Measurements from ENCODE around the gene ZBTB38. TPM values are rescaled to one million over a fixed set of nuclear protein-coding genes. Genes with fewer than 3 reads are reported as not detected.

The ZBTB38 gene
- total and polyA plus RNA-seq, 2 donors (not counting 3 experiments of a cell fraction or from before 2014, with no cell fraction given): 31.1 to 85.2 TPM

GRCh38 chr3:141367038-141367730, 1.1 kb upstream of the ZBTB38 start:
- CTCF ChIA-PET: interaction anchor here (0.9 to 4.6 kb wide), 18 partner anchors 8 to 88 kb away, joined by 3 to 28 read pairs (median 4); no protein-coding TSS in a partner anchor
- BruUV-seq (replicated peaks): no TSS peak
- dilution Hi-C loops (cut with MboI; ENCODE audit: extremely low pct_ligation_motif_present, low sequenced_read_pairs): no loop called here
- H3K79me2 ChIP-seq (ENCODE audit: control insufficient read depth, insufficient read depth, low read length): peaks cover 18% of the 10 kb centered on the region
- no peaks in the 10 kb centered on the region for H3K27me3 ChIP-seq (ENCODE audit: control insufficient read depth in 2 of 2, insufficient read depth in 2 of 2, low read length in 2 of 2)
- H3K4me1 ChIP-seq (ENCODE audit: control insufficient read depth, extremely low read depth, insufficient read depth, low read length): peaks cover 47% of the 10 kb centered on the region
- TF ChIP-seq CTCF (IDR thresholded peaks at IDR 0.05; ENCODE audit: extremely low read depth in 1 of 2, insufficient read depth in 1 of 2, low read depth in 1 of 2, low read length in 2 of 2) (no peak), JUN (IDR thresholded peaks at IDR 0.05; ENCODE audit: borderline replicate concordance, insufficient read depth, insufficient read length, low read depth) (peak; percentile 49), POLR2AphosphoS5 (IDR thresholded peaks at IDR 0.05; ENCODE audit: insufficient read depth, low read depth, low read length) (peak; percentile 72), GATA2 (IDR thresholded peaks at IDR 0.05; ENCODE audit: insufficient read depth, insufficient read length, low read depth, low read length) (peak; percentile 93), EZH2 (IDR thresholded peaks at IDR 0.05; ENCODE audit: borderline replicate concordance, low read depth, low read length, severe bottlenecking) (no peak), POLR2A (IDR thresholded peaks at IDR 0.05; ENCODE audit: low read depth, low read length) (no peak), FOS (IDR thresholded peaks at IDR 0.05; ENCODE audit: borderline replicate concordance, insufficient read depth, low read length) (peak; percentile 91), MYC (IDR thresholded peaks at IDR 0.05; ENCODE audit: low read depth, low read length) (no peak), MAX (IDR thresholded peaks at IDR 0.05; ENCODE audit: insufficient read depth, insufficient read length) (no peak)
- H3K9me1 ChIP-seq (replicated peaks; ENCODE audit: control insufficient read depth, extremely low read depth, insufficient read depth, low read length): no peaks in the 10 kb centered on the region
- H3K9me3 ChIP-seq (replicated peaks; ENCODE audit: control insufficient read depth, insufficient read depth, low read length): no peaks in the 10 kb centered on the region
- H3K9ac ChIP-seq (replicated peaks; ENCODE audit: extremely low read depth, insufficient read depth, low read length): peak overlapping the region; percentile 96
- peaks cover 0 to 2% of the 10 kb centered on the region in 2 experiments for H3K36me3 ChIP-seq (ENCODE audit: control insufficient read depth in 2 of 2, extremely low read depth in 1 of 2, insufficient read depth in 2 of 2, low read length in 2 of 2)
- no peak overlapping the region for H3K4me3 ChIP-seq (replicated peaks in 1 of 3; ENCODE audit: insufficient read depth in 1 of 3, low read depth in 1 of 3, low read length in 3 of 3)
- H2AFZ ChIP-seq (ENCODE audit: low read depth, low read length): peak overlapping the region; percentile 46
- peak; percentile 85 for FAIRE-seq
- peak overlapping the region; percentile 6 for H3K4me2 ChIP-seq (ENCODE audit: insufficient read depth, low read length)
- peak overlapping the region; percentile 96 for H3K27ac ChIP-seq (ENCODE audit: insufficient read depth, low read depth, low read length)
- no peaks in the 10 kb centered on the region for H4K20me1 ChIP-seq (replicated peaks; ENCODE audit: control insufficient read depth, extremely low read depth, insufficient read depth, low read length)
- POLR2A ChIA-PET: interaction anchor here (0.9 kb wide), 1 partner anchor 119 kb away, joined by 3 read pairs; no protein-coding TSS in a partner anchor
- intact Hi-C loops (cut with micrococcal nuclease): no loop called here
- peak; percentile 85 for DNase-seq (ENCODE audit: low read depth, low spot score)

Data from endothelial cell of umbilical vein (primary cell).